CD14-positive monocyte (primary cell): ENCODE results near the gene EEA1. TPM values are rescaled to one million over a fixed set of nuclear protein-coding genes. Genes with fewer than 3 reads are reported as not detected.

Experiments
- DNase-seq, 3 donors: peaks; one replicate each; pipeline ENCODE4 v3.0.0-alpha.2; 2011 to 2022
- H2AFZ ChIP-seq: 2 replicates; pipeline ENCODE4 v1.6.0; 2012; ENCODE audit warnings: mild to moderate bottlenecking, low read depth, low read length, inconsistent platforms; ENCODE audit not compliant: insufficient read depth, poor library complexity, severe bottlenecking
- H3K27ac ChIP-seq, 2 donors: 1 replicate in 1 of 2; 2 replicates in 1 of 2; pipeline ENCODE4 v1.5.1; 2012 to 2013; ENCODE audit warnings: low read length in 2 of 2, control low read depth in 1 of 2, inconsistent platforms in 1 of 2, low read depth in 1 of 2, mild to moderate bottlenecking in 1 of 2
- H3K27me3 ChIP-seq, 2 donors: one replicate each; pipeline versions ENCODE4 v1.6.0 to v1.6.1; 2011 to 2013; ENCODE audit warnings: low read length in 2 of 2; ENCODE audit not compliant: control insufficient read depth in 2 of 2, insufficient read depth in 2 of 2
- H3K36me3 ChIP-seq, 2 donors: replicated peaks in 1 of 2; 1 replicate in 1 of 2; 2 replicates in 1 of 2; pipeline versions ENCODE4 v1.5.1 to v1.6.1; 2012 to 2013; ENCODE audit warnings: low read length in 2 of 2, control low read depth in 1 of 2, inconsistent platforms in 1 of 2, mild to moderate bottlenecking in 1 of 2; ENCODE audit not compliant: insufficient read depth in 2 of 2, control insufficient read depth in 1 of 2
- H3K4me1 ChIP-seq, 2 donors: 1 replicate in 1 of 2; 2 replicates in 1 of 2; pipeline versions ENCODE4 v1.5.1 to v1.6.1; 2012 to 2013; ENCODE audit warnings: low read length in 2 of 2, control low read depth in 1 of 2, inconsistent platforms in 1 of 2, mild to moderate bottlenecking in 1 of 2, moderate library complexity in 1 of 2; ENCODE audit not compliant: insufficient read depth in 2 of 2, control insufficient read depth in 1 of 2
- H3K4me2 ChIP-seq: replicated peaks from 2 replicates; pipeline ENCODE3; 2012; ENCODE audit warnings: low read length, moderate library complexity, mild to moderate bottlenecking; ENCODE audit not compliant: poor library complexity, severe bottlenecking; ENCODE audit errors: extremely low read depth
- H3K4me3 ChIP-seq, 3 experiments: fragments of 200-600 bp in 1 of 3; sonication (generic) in 1 of 3; replicated peaks in 1 of 3; 1 replicate in 2 of 3; 2 replicates in 1 of 3; pipeline ENCODE4 v1.5.1; 2011 to 2013; ENCODE audit warnings: low read length in 3 of 3, mild to moderate bottlenecking in 3 of 3, control low read depth in 2 of 3, low read depth in 2 of 3, inconsistent platforms in 1 of 3, moderate library complexity in 1 of 3
- H3K79me2 ChIP-seq: 2 replicates; pipeline ENCODE4 v1.6.0; 2012; ENCODE audit warnings: mild to moderate bottlenecking, control low read depth, inconsistent platforms, low read length, moderate library complexity; ENCODE audit not compliant: insufficient read depth
- H3K9ac ChIP-seq: 2 replicates; pipeline ENCODE4 v1.6.0; 2017; ENCODE audit warnings: low read length, mild to moderate bottlenecking; ENCODE audit not compliant: insufficient read depth, poor library complexity, severe bottlenecking
- H3K9me3 ChIP-seq, 2 donors: replicated peaks in 1 of 2; 1 replicate in 1 of 2; 2 replicates in 1 of 2; pipeline versions ENCODE4 v1.5.1 to v1.6.1; 2012 to 2013; ENCODE audit warnings: low read length in 2 of 2, control low read depth in 1 of 2; ENCODE audit not compliant: control insufficient read depth in 1 of 2, insufficient read depth in 1 of 2
- H4K20me1 ChIP-seq: 2 replicates; pipeline ENCODE4 v1.6.0; 2012; ENCODE audit warnings: mild to moderate bottlenecking, low read length, control low read depth, moderate library complexity; ENCODE audit not compliant: insufficient read depth
- H3K27ac Mint-ChIP-seq, 7 donors: one replicate each; pipeline ENCODE4 v1.8.0; 2020; ENCODE audit warnings: mild to moderate bottlenecking in 7 of 7, mixed read lengths in 7 of 7, moderate library complexity in 6 of 7, inconsistent platforms in 2 of 7
- H3K27me3 Mint-ChIP-seq, 3 donors: one replicate each; pipeline ENCODE4 v1.8.0; 2021 to 2022; ENCODE audit warnings: low read depth in 3 of 3, mild to moderate bottlenecking in 3 of 3, mixed read lengths in 3 of 3, moderate library complexity in 3 of 3, inconsistent platforms in 1 of 3
- H3K36me3 Mint-ChIP-seq, 2 donors: one replicate each; pipeline ENCODE4 v1.8.0; 2020; ENCODE audit warnings: mixed read lengths in 2 of 2, inconsistent platforms in 1 of 2, mild to moderate bottlenecking in 1 of 2
- H3K4me1 Mint-ChIP-seq: one replicate; pipeline ENCODE4 v1.8.0; 2020; ENCODE audit warnings: mild to moderate bottlenecking, mixed read lengths
- H3K4me3 Mint-ChIP-seq, 2 donors: one replicate each; pipeline ENCODE4 v1.8.0; 2020; ENCODE audit warnings: mild to moderate bottlenecking in 2 of 2, mixed read lengths in 2 of 2, moderate library complexity in 1 of 2
- H3K9me3 Mint-ChIP-seq, 7 donors: one replicate each; pipeline ENCODE4 v1.8.0; 2020 to 2022; ENCODE audit warnings: mixed read lengths in 7 of 7, mild to moderate bottlenecking in 6 of 7, moderate library complexity in 6 of 7, inconsistent platforms in 2 of 7
- CTCF ChIP-seq: fragments of 200-600 bp; IDR thresholded peaks from one replicate; pipeline ENCODE4 v1.8.0; 2022; ENCODE audit warnings: antibody characterized with exemption, mild to moderate bottlenecking
- WGBS: methylation state at CpG from one replicate; pipeline ENCODE4 v1.1.5; 2013; ENCODE audit warnings: missing lambda C conversion rate; ENCODE audit not compliant: insufficient coverage; 5-methylcytosine and 5-hydroxymethylcytosine counted together
- intact Hi-C, 2 donors: fragments of 100-400 bp; cut with micrococcal nuclease; formaldehyde crosslinking; loops; one replicate each; pipeline versions ENCODE4 v1.15.0 to v1.15.1; 2023
- polyA plus RNA-seq, 3 donors: library from polyadenylated mRNA; depleted of rRNA in 1 of 3; unstranded in 2 of 3; stranded (reverse) in 1 of 3; fragments of 300-500 nt in 2 of 3; fragments of >200 nt in 1 of 3; fragmentation: Illumina TruSeq in 2 of 3; gene quantifications; 1 replicate in 2 of 3; 2 replicates in 1 of 3; pipeline ENCODE4 v1.2.3, GENCODE V29; 2012 to 2021

Gene EEA1
- polyA plus RNA-seq, 3 donors = 3.0 to 10.7 (median 3.6) TPM

- intact Hi-C loops = no loop called here
- Histone ChIP-seq H4K20me1 (no peaks in the 10 kb centered on the region), H3K9me3 (no peaks in the 10 kb centered on the region), H3K9ac (no peak overlapping the region), H3K27me3 (no peaks in the 10 kb centered on the region), H3K4me2 (no peak overlapping the region), H2AFZ (no peak overlapping the region), H3K79me2 (no peaks in the 10 kb centered on the region), H3K36me3 (peaks cover 31 to 82% of the 10 kb centered on the region in 2 donors), H3K4me3 (no peak overlapping the region), H3K4me1 (no peaks in the 10 kb centered on the region), H3K27ac (no peak overlapping the region)
- TF ChIP-seq CTCF = no peak
- H3K36me3 Mint-ChIP-seq = peaks cover 43 to 52% of the 10 kb centered on the region in 2 donors
- H3K27ac Mint-ChIP-seq = no peak overlapping the region
- H3K4me1 Mint-ChIP-seq = peaks cover 6% of the 10 kb centered on the region
- H3K9me3 Mint-ChIP-seq = peaks cover 0 to 3% (median 0%) of the 10 kb centered on the region in 7 donors
- DNase-seq = no peak
- no peaks in the 10 kb centered on the region for H3K27me3 Mint-ChIP-seq
- no peak overlapping the region for H3K4me3 Mint-ChIP-seq
- WGBS = 96% methylated on average over 5 of the region's 7 CpGs
These were observed 69.3 kb downstream of the EEA1 start for GRCh38 chr12:92859650-92860386.

DNA sequence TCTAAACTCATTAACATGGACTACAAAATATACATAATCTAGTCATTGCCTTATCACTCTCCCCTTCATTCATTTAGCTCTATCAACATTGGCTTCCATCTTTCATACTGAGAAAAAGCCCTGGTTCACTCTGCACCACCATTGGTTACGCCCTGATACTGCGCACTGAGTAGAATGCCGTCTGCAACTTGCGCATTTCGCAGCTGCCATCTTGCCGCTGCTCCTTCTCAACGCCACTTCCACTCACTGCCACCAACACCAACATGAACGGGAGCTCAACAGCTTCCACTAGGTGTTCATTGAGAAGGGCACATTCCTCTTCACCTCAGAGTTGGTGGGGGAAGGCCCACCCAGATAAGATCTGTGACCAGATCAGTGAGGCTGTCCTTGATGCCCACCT is 71.3 kb downstream of the EEA1 start:
- H3K79me2 ChIP-seq = no peaks in the 10 kb centered on the region
- 100% methylated on average over 6 of the region's 8 CpGs for WGBS
- H3K4me3 Mint-ChIP-seq = no peak overlapping the region
- no peak for TF ChIP-seq CTCF
- H4K20me1 ChIP-seq = no peaks in the 10 kb centered on the region
- H3K27ac Mint-ChIP-seq = peak overlapping the region in 1 of 7 donors; percentile 1
- no peak overlapping the region for H3K4me3 ChIP-seq
- peaks cover 46 to 52% of the 10 kb centered on the region in 2 donors for H3K36me3 Mint-ChIP-seq
- H2AFZ ChIP-seq = no peak overlapping the region
- no peak for DNase-seq
- H3K27ac ChIP-seq = no peak overlapping the region
- no peak overlapping the region for H3K4me2 ChIP-seq
- H3K9me3 Mint-ChIP-seq = peaks cover 0 to 3% (median 0%) of the 10 kb centered on the region in 7 donors
- H3K4me1 ChIP-seq = no peaks in the 10 kb centered on the region
- intact Hi-C loops = no loop called here
- no peaks in the 10 kb centered on the region for H3K4me1 Mint-ChIP-seq
- no peaks in the 10 kb centered on the region for H3K27me3 Mint-ChIP-seq
- no peaks in the 10 kb centered on the region for H3K9me3 ChIP-seq
- no peak overlapping the region for H3K9ac ChIP-seq
- peaks cover 31 to 82% of the 10 kb centered on the region in 2 donors for H3K36me3 ChIP-seq
- no peaks in the 10 kb centered on the region for H3K27me3 ChIP-seq
